Measurements from ENCODE around the gene KPNB1.

DNA sequence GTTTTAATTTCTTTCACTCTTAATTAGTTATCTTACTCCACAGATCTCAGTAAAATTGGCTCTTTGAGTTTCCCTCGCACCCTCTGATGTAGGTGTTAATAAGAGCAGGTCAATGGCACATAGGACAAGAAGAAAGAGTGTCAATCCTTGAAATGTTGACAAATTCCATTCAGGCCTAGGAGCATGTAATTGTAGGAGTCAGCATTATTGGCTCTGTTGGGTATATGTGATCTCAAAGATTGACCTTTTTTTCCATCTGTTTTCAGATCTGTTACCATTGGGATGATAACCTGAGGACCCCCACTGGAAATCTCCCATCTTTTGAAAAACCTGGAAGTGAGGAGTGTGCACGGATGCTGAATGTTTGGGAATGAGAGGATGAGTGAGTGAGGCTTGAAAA, 32.4 kb downstream of the KPNB1 start:
- TF ChIP-seq, protein P1, sequence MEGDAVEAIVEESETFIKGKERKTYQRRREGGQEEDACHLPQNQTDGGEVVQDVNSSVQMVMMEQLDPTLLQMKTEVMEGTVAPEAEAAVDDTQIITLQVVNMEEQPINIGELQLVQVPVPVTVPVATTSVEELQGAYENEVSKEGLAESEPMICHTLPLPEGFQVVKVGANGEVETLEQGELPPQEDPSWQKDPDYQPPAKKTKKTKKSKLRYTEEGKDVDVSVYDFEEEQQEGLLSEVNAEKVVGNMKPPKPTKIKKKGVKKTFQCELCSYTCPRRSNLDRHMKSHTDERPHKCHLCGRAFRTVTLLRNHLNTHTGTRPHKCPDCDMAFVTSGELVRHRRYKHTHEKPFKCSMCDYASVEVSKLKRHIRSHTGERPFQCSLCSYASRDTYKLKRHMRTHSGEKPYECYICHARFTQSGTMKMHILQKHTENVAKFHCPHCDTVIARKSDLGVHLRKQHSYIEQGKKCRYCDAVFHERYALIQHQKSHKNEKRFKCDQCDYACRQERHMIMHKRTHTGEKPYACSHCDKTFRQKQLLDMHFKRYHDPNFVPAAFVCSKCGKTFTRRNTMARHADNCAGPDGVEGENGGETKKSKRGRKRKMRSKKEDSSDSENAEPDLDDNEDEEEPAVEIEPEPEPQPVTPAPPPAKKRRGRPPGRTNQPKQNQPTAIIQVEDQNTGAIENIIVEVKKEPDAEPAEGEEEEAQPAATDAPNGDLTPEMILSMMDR (IDR thresholded peaks at IDR 0.05) = no peak
- TF ChIP-seq POLR2A (IDR thresholded peaks at IDR 0.05) = no peak

All from uterus (tissue), 2 donors.